HG02678 (cell line): ENCODE results near the gene TPO.

Experiments
- ATAC-seq: cut with Tn5 transposase; IDR thresholded peaks from one replicate; pipeline ENCODE4 v1.9.1; 2021; ENCODE audit warnings: mild to moderate bottlenecking, moderate library complexity; ENCODE audit not compliant: unreplicated experiment

TPO gene

GRCh38 chr2:1446301-1446700 is 33.0 kb downstream of the TPO start:
- no peak for ATAC-seq

DNA sequence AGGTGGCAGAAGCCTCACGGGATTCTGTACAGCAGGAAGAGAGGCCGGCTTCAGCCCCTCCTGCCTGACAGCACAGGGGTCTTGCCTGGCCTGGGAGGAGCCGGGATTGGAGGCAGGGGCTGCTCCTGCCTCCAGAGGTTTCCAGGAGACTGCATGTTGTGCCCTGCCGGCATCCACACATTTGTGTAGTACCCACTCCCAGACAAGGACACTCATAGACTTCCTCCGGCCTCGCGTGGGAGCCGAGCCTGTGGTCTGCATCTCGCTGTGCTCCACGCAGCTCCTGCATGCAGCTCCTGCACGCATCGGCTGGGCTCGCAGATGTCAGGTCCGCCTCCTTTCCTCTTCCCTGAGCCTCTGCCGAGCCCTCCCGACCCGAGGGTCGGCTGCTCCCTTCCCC is 34.7 kb downstream of the TPO start:
- no peak for ATAC-seq

DNA sequence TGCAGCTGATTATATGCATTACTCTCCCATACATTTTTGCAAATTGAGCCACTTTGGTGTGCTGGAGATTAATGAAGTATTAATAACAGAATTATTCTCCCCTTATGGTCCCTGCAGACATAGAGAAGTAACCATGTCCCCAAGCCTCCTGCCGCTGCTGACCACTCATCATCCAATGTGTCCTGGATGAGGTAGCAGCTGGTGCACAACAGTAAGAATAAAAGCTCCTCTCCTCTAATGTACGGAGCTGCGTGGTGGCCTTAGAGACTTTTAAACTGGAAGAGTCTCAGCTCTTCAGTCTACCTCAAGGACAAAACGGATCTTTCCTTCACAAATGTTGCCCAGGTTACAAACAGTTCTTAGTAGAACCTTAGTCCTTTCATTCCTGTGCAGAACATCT is 37.7 kb downstream of the TPO start:
- ATAC-seq = no peak

- no peak for ATAC-seq
These were observed 38.2 kb downstream of the TPO start for GRCh38 chr2:1451422-1451821.

GRCh38 chr2:1453561-1453960 is 40.3 kb downstream of the TPO start:
- no peak for ATAC-seq

- ATAC-seq = no peak
These were observed 41.1 kb downstream of the TPO start for GRCh38 chr2:1454346-1454745.

- no peak for ATAC-seq
These were observed 42.2 kb downstream of the TPO start for GRCh38 chr2:1455466-1455865.

DNA sequence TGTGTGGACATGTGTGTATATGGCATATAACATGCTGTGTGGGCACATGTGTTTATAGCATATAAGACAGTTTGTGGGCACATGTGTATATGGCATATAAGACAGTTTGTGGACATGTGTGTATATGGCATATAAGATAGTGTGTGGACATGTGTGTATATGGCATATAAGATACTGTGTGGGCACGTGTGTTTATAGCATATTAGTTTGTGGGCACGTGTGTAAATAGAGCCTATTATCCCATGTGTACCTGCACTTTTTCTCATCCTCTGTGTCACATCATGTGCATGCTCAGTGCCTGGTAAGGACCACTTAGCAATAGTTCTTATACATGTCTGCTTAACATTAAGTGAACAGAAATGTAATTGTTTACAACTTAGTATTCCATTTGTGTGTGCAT is 45.2 kb downstream of the TPO start:
- ATAC-seq = no peak

DNA sequence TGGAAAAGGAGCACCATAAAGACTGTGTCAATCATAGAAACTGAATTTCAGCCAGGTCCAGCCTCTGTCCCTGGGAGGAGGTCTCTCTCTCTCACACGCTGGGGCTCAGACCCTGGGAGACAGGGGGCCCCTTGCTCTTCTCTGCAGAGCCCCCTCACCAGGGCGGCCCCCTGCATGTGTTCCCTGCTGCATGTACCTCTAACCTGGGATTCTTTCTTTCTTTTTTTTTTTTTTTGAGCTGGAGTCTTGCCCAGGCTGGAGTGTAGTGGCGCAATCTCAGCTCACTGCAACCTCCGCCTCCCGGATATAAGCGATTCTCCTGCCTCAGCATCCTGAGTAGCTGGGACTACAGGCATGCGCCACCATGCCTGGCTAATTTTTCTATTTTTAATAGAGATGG is 46.5 kb downstream of the TPO start:
- no peak for ATAC-seq

- no peak for ATAC-seq
These were observed 47.7 kb downstream of the TPO start for GRCh38 chr2:1460851-1461418.

- no peak for ATAC-seq
These were observed 48.5 kb downstream of the TPO start for GRCh38 chr2:1461507-1462390.

DNA sequence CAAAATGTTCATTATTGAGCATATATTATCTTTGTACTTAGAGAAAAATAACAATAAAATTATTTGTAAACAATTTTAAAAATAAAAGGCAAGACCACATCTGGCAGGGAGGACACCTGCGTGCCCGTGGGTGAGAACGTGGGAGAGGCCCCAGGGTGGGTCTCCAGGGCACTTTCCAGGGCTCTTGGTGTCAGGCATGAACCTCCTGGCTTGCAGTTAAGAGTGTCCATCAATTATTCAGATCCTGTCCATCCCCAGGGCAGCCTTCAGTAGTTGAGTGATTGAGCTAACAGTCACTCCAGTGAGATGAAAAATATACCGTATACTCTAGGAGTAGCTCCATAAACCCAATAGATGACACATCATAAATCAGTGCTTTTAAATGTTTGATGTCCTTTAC is 49.7 kb downstream of the TPO start:
- ATAC-seq = no peak

DNA sequence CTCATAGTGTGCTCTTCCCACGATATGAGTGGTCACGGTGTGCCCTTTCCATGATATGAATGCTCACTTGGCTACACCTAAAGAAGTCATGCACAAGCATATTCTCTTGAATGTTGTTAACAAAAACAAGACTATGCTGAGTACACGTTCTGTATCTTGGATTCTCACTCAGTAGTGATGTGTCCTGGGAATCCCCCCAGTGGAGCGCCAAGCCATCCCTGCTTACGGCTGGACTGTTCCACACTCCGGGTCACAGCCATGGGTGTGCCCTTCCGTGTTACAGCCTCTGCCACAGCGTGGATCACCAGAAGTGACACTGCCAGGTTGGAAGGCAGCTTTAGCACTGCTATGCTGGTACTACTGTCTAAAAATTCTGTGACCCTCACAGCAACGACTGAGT is 59.1 kb downstream of the TPO start:
- ATAC-seq = no peak

GRCh38 chr2:1476617-1477195 is 63.4 kb downstream of the TPO start:
- ATAC-seq = no peak

DNA sequence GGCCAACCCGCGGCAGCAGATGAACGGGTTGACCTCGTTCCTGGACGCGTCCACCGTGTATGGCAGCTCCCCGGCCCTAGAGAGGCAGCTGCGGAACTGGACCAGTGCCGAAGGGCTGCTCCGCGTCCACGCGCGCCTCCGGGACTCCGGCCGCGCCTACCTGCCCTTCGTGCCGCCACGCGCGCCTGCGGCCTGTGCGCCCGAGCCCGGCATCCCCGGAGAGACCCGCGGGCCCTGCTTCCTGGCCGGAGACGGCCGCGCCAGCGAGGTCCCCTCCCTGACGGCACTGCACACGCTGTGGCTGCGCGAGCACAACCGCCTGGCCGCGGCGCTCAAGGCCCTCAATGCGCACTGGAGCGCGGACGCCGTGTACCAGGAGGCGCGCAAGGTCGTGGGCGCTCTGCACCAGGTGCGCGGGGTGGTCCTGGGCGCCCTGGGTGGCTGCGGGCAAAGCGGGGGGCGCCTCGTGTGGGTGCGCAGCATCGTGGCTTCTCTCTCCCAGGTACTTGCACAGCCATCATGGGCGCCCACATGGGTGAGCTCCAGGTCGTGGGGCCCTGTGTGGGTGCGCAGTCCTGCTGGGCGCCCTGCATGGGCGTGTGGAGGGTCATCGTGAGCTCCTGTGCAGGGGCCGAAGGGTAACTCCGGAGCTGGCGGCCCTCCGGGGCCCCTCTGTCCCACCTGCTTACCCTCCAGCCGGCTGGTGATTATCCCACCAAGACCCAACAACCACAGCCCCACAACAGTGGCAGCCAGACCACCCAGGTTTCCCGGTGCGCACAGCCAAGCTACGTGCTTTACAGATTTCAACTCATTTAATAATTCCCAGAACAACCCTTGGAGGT is 64.2 kb downstream of the TPO start:
- no peak for ATAC-seq

GRCh38 chr2:1478311-1479305 is 65.3 kb downstream of the TPO start:
- no peak for ATAC-seq

- no peak for ATAC-seq
These were observed 66.1 kb downstream of the TPO start for GRCh38 chr2:1479346-1479745.

DNA sequence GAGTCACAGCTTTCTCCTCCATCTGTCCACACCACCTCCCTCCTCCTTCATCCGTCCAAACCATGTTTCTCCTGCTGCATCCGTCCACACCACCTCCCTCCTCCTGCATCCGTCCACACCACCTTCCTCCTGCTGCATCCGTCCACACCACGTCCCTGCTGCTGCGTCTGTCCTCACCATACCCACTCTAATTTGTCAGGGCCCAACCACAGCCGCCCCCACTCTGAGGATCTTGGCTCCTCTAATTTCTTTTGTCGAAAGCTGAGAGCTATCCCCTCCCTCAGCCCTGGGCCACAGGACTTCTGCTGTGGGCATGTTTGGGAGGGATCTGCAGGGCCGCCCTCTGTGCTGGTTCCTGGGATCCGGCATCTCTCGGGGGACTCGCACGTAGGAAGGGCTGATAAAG is 67.4 kb downstream of the TPO start:
- no peak for ATAC-seq

- ATAC-seq = no peak
These were observed 68.4 kb downstream of the TPO start for GRCh38 chr2:1481406-1482252.
